GM18508 (cell line): ENCODE measurements around the gene STAT5B.

Source experiments
- ATAC-seq: cut with Tn5 transposase; IDR thresholded peaks from one replicate; pipeline ENCODE4 v1.9.1; 2021; ENCODE audit warnings: moderate number of reproducible peaks; ENCODE audit not compliant: insufficient read depth, unreplicated experiment

Gene STAT5B

DNA sequence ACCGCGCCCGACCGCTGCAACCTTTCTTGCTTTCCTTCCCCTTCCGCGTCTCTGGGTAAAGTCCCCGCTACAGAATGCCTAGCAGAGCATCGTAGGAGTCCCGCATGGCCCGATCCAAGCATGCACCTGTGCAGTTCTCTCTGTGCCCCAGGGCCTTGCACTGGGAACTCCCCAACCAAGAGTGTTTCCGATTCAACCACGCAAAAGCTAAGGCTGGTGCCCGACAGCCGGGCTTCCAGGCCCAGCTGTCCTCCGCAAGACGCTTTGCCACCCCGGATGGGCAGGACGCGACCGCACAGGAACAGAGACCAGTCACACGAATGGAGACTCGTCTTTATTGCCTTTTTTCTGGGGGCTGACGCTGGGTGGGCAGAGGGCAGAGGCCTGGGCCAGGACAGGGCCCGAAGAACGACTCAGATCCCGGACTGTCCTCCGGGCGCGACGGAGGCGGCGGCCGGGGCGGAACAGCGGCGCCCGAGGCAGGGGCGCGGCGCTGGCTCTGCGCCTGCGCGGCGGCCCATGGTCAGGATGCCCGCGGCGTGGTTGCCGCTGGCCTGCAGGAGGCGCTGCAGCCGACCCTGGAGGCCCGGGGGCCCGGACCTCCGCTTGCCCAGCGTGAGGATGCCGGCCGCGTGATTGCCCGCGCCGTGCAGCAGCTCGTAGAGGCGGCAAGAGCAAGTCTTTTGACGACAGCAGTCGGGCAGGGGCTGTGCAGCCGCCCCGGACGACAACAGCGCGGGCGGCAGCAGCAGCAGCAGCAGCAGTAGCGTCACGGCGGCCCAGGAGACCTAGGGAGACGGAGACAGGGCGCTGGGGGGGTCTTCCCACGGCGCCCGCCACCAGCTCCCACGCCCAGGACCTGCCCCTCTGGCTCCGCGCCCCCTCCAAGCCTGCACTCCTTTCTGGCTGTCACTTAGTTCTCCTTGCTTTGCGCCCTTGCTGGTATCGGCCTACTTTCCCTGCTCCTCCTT, 92.2 kb downstream of the STAT5B start:
- no peak for ATAC-seq

GRCh38 chr17:42182927-42183734, 93.1 kb downstream of the STAT5B start:
- ATAC-seq: no peak

GRCh38 chr17:42181851-42182207, 94.4 kb downstream of the STAT5B start:
- no peak for ATAC-seq

- ATAC-seq: no peak
Observed at GRCh38 chr17:42180922-42181850, 95.0 kb downstream of the STAT5B start, which contains the start of gene KCNH4. KCNH4 (minus strand) TSS chr17:42181142; CDS start chr17:42180945, 197 bp downstream.

DNA sequence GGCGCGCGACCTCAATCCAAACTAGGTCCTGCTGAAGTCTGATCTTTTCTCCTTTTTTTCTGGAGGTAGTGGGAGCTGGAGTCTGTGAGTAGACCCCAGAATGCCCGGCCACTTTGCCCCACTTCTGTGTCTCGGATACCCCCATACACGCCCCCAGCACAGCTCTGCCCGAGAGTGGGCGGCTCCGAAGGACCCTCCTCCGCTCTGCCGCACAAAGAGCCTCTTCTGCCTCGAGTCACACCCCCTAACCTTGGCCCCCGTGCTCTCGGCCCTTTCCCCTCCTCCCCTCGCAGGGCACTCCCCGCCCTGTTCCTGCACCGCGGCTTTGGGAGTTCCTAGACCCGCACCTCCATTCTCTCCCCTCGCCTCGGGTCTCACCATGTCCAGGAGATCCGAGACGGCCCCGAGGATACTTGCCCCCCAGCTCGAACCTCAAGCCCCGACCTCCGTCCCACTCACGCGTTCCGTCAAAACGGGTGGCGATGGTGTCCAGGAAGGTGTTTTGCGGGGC, 95.7 kb downstream of the STAT5B start:
- ATAC-seq: no peak

DNA sequence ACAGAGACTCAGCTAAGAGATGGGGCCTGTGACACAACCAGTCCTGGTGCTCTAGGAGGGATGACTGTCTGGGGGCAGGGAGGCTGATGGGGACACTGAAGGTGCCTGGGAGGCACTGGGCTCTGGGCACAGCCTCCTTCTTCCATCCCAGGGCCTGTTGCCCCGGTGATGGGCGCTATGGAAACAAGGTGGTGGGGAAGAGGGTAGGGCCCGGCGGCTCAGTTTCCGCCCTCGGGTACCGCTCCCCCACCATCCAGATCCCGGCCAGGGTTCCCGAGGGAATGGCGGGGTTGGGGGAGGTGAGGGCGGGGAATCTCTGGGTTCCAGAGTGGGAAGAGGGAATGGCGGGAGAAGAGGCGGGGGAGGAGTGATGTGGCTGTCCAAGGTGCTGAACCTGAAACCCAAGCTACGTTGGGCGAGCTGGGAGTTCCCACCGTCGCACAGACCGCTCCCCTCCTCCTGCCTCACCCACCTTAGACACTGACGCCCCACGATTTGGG, 96.2 kb downstream of the STAT5B start:
- ATAC-seq: no peak

GRCh38 chr17:42179335-42179734, 96.9 kb downstream of the STAT5B start:
- ATAC-seq: no peak

GRCh38 chr17:42178817-42179216, 97.4 kb downstream of the STAT5B start:
- ATAC-seq: no peak

GRCh38 chr17:42177684-42178083, 98.5 kb downstream of the STAT5B start:
- no peak for ATAC-seq

GRCh38 chr17:42174126-42174783, 101.9 kb downstream of the STAT5B start:
- no peak for ATAC-seq

DNA sequence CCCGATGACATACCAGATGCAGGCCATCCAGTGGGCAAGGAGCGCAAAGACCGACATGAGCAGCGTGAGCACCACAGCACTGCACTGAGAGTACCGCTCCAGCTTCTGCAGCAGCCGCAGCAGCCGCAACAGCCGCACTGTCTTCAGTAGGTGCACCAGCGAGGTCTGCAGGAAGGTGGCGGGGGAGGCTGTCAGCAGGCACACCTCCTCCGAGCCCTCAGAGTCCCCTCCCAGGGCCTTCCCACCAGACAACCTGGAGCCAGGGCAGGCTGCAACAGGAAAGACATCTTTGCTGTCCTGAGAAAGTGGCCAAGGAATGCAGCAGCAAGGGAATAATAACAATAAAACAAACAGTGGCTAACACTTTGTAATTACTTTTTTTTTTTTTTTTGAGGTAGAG, 104.4 kb downstream of the STAT5B start:
- ATAC-seq: no peak

DNA sequence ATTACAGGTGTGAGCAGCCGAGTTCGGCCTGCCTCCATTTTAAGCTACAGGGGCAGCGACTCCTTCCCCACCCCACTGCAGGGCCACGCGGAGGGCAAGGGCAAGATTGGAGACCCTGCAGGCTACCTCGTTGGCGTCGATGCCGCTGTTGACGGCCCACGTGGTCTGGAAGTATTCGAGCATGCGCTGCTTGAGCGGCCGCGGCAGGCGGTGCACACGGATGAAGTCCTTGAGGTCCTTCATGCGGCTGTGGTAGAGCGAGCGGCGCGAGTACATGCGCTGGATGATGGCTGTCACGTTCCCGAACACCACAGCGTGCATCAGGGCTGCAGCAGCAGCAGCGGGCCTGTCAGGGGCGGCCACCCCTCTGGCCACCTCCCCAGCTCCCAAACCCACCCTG, 106.8 kb downstream of the STAT5B start:
- no peak for ATAC-seq

DNA sequence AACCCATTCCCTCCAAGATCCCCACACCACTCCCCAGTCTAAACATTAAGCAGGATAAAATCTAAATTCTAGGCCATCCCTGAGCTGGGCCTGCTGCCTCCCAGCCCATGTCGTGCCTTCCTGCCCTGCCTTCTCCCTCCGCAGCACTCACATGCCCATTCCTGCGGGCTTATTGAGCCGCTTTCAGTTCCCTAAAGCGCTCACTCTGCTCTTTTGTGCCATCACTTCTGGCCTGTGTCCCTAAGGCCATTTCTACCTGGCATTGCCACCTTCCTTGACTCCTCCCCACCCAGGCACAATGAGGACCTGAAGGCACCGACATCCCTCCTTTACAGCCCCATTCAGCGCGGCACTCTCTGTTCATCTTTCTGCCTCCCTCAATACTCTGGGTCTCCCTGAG, 108.4 kb downstream of the STAT5B start:
- no peak for ATAC-seq

DNA sequence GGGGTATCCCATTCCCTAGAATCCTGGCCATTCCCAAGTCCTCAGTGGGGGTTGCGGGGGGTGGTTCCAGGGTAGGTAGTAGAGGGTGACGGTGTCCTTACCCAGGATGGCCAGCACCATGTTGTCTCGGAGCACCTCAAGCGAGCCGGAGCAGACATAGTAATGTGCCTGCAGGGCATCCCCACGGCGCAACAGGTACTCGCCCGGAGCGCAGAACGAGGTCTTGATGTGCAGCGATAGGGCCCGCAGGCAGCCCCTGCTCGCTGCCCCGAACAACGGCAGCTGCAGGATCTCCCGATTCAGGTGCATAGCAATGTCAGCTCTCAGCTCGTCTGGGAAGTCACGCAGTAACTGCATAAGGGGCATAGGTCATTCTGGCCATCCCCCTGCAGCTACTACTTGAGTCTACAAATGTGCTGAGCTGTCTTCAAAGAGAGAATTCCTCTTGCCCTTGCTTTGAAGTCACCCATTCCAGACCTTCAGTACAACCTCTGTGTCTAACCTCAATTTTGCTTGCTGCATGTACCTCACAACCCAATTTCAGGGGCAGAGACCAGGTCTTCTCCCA, 109.9 kb downstream of the STAT5B start:
- ATAC-seq: no peak

- ATAC-seq: no peak
Observed at GRCh38 chr17:42165751-42166150, 110.4 kb downstream of the STAT5B start.

GRCh38 chr17:42163696-42164407, 112.3 kb downstream of the STAT5B start:
- no peak for ATAC-seq

DNA sequence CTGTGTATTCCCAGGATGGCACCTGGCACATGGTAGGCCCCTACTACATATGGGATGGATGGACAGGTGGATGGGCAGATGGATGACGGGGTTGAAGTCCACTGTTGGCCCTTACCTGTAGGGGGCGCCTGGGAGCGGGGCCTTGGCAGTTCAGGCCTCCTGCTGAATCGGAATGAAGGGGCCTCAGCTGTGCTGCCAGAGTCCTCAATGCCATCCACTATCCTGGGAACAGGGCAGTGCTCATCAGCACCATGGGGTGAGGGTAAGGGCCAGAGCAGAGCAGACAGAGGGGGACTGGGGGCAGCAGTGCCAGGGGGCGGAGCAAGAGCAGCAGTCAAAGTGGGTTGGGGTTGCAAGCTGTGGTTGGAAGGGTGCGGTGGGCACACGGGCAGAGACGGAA, 113.1 kb downstream of the STAT5B start:
- ATAC-seq: no peak

DNA sequence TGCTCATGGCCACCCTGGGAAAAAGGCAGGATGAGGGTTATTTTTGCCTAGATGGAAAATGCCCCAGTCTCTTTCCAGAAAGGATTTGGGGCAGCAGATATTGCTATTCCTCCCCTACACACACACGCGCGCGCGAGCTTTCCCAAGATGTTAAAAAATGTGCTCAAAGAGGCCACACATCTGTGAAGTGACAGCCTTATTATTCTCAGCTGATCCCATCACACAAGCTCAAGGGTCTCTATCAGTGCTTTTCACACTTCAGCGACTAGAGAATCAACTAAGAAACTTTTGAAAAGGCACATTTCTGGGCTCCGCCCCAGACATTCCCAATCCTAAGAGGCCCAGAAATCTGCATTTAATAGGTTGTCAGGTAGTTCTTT, 115.7 kb downstream of the STAT5B start:
- no peak for ATAC-seq
